Globus pallidus (tissue), 1 donor: ENCODE measurements around the gene BCAS3.

ENCODE experiments used
- DNase-seq: peaks from one replicate; pipeline ENCODE4 v3.0.0-alpha.2; 2015; ENCODE audit warnings: low spot score

The BCAS3 gene

DNA sequence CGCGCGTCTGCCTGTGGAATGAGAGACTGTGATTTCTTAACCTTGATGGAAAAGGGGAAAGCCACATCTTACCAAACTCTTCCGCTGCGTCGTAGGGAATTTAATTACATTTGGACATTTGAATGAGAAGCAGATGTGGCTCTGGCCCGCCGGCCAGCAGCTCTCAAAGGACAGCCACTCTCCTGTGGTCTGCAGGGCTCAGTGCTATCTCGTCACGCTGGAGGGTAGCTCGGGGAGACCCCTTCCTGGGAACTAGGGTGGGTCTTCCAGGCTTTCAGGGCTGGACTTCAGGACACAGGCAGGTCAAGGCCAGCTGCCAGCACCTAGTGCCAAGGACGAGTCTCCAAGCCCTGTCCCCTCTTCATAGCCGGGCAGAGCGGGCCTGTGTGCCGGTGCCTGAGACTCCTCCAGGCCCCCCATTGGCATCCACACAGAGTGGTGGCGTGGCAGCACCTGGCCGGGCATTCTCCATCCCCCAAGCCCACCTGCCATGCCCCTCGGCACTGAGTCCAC, 706.1 kb downstream of the BCAS3 start:
- no peak for DNase-seq

DNA sequence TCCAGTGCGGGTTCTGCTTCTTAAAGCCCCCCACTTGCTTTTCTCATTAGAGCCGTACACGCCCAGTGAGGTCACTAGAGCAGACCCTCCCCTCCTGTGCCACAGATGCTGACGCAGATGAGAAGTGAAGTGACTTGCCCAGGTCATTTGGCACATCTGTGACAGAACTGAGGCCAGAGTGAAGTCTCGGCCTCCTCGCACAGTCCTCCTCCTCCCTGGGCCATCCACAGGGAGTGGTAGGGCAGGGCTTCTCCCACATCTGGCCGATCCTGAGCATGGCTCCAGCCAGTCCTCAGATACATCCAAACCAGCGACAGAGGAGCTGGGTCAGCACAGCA, 706.7 kb downstream of the BCAS3 start:
- DNase-seq, result no peak

DNA sequence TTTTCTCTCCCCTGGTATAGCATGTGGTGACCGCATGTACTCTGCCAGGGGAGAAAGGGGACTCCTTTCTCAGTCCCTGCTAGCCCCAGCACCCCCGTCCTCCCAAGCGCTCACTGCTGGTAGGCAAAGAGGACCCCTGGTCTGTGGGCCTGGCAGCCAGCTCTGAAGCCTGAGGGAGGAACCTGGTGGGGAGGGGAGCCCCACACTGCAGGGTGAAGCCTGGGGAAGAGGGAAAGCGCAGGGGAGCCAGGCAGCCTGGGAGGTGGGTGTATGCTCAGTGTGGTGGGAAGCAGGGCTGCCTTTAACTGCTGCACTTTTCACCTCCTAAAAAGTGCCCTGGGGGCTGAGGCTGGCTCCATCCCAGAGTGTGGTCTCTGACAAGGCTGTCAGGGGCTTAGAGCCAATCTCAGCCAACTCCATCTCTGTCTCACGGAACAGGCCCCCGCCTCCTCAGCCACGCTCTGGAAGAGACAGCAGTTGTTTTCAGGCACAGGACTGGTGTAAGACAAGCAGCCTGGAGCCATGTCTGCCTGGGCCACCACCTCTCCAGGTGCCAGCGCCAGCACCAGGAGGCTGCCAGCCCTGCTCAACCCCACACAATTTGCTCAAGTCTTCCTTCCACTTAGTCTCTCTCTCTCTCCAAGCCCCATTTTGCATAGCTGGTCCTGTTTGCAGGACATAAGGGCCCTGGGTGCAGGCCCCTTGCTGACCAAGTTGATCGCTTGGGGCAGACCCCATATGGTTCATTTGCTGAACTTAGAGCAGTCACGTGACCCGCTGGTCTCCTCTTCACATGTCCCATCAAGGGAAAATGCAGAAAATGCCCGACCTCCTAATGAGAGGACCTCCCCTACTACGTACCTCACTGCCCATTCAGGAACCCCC, 707.3 kb downstream of the BCAS3 start:
- no peak for DNase-seq

DNA sequence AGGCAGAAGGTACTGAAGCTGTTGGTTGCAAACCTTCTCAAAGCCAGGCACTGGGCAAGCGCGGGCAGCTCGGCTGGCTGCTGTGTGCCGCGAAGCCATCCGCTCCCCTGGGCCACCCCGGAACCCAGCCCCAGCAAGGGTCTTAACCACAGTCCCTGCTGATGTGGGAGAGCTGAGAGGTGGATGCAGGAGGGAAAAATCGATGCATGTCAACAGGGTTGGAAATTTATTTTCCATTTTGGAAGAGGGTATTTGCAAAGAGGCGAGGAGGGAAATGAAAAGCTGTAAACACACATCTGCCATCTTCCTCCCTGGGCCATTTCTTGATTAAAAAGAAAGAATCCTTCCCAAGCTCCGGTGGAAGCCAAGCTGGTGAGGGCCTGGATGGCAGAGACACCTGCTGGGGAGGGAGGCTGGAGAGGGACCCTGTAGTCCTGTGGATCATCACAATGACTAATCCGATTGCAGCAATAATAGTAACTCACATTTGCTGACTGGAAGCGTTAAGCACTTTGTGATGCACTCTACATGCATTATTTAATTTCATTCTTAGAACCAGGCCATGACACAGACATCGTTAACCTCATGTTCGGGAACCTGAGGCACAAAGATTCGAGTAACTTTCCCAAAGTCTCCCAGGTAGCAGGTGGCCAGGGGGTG, 708.1 kb downstream of the BCAS3 start:
- DNase-seq, result no peak

DNA sequence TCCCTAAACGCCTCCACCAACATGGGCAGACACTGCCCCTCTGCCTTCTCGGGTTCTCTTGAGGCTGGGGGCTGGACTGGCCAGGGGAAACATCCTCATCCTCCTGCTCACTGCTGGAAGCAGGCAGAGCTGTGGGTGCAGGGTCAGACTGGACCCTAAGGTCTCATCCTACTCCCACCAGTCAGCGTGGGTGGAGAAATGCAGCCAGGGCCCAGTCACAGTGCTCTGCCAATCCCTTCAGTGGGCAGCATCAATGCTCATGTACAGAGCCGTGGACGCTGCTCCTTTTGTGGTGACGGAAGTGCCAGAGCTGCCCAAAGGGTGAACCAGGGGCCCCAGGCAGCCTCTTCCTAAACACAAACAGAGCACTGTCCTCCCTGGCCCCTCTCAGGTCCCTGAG, 708.6 kb downstream of the BCAS3 start:
- DNase-seq, result no peak

DNA sequence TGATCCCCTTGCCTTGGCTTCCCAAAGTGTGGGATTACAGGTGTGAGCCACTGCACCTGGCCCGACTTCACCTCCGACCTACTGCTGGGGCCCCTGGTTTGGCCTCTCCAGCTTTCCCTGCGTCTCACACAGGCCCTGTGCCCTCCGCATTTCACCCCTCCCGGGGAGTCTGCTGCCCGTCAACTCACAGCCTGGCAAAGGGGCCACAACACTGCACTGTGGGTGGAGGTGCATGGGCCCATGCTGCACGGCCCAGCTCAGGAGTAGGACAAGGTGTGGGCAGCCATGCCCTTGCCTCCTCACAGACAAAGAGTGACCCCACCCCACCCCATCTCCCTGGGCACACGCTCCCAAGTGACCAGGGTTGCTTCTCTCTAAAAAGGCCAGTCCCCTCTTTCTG, 709.4 kb downstream of the BCAS3 start:
- no peak for DNase-seq

DNA sequence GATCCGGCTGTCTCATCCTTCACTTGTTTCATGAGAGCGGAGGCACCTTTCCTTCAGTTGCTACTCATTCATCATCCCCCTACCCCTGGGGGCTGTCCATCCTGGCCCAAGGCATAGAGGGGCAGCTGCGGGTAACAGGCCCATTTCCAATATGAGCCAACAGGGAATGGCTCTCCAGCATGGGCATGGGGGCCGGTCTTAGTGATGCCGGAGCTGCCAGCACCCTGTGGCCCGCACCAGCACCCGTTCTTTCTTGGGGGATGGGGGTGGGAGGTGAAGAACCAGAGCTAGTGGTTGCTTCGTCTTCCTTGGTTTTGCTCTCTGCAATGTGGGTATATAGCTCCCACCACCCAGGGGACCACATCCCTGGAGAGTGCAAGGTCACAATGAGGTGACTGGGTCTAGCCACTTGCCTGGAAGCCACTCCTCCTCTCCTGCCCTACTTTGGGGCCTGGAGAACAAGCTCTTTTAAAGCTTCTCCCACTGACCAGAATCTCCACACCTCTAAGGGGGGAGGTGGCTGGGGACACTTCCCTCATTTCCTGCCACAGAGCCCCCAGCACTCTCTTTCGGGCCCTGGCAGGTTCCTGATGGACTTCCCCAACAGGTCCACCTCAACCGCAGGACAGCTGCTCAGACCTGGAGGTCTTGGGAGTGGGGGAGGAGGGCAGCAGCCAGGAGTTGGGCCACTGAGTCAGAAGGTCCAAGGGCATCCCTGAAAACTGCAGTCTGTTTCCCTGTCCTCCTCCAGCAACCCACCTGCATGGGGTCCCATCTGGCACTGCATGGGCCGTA, 710.1 kb downstream of the BCAS3 start:
- no peak for DNase-seq

DNA sequence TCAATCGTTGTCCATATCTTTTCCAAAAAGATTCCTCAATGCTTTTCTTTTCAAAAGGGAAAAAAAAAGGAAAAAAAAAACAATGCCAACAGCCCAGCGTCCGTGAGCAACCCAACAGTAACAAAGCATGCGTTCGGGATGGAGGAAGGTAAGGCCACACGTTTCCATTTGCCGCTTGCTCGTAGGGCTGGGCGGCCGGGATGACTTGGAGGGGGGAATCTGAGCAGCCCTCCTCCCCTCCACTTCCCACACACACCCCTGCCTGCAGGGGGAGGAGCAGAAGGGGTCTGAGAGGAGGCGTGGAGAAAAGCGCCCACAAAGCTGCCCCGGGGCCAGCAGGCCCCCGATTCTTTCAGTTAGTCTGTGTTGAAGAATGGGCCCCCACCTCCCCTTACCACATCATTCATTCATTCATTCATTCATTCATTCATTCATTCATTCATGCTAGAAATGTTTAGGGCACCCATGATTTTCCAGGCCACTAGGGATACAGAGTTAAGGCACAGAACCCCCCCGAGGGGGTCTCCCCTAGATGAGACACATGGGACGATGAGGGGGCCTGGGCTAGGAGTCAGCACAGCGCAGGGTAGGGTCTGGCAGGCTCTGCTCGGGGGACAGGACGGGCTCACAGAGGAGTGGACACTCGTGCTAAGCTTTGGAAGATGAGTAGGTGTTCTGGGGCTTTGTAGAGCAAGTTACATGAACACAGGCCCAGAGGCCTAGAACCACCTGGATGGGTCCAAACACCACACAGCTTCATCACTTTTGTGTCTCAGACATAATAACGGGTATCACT, 711.1 kb downstream of the BCAS3 start:
- no peak for DNase-seq

DNA sequence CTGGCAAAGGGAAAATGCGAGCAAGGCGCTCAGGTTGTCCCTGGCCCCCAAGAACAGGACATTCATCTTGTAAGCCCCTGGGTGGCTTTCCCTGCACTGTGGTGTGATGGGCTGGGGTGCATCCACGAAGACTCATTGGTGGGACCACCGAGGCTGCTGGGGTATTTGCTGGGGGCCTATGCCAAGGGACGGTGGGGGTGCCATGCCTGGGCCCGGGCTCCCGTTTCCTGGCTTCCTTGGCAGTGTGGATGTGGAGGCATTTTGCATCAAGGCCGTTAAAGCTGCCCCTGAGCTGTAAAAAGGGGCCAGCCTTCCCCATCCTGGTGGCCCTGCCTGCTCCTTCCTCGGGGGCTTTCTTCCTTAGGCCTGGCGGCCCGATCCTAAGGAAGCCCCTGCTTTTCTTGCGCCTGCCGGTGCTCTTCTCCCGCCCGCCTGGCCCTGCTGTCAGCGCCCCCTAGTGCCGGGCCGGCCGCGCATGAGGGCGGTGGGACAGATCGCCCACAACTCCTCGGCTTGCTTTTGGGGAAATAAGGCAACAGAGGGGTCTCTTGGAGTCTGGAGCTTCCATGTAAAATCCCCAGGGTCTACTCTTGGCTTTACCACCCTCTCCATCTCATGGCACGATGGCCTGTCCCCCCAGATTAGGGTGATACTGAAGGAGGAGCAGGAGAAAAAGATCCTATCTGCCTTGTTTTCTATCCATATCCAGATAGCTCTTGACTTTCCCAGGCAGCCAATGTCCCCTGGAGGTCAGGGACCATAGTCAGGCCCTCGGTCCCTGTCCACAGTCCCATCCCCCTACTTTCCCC, 712.2 kb downstream of the BCAS3 start:
- no peak for DNase-seq

DNA sequence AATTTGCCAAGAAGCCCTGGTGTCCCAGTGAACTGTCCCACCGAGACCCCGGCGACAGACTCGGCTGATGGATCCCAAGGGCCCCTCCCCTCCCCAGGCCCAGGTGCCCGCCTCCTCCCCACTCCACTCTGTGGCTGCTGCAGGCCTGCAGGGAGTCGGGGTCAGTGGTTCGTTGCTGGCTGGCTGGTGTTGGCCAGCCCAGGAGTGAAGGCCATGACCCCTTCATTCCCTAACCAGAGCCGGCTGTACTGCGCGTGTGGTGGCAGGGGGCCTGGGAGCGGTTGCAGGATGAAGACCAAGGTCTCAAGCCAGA, 712.8 kb downstream of the BCAS3 start:
- no peak for DNase-seq

DNA sequence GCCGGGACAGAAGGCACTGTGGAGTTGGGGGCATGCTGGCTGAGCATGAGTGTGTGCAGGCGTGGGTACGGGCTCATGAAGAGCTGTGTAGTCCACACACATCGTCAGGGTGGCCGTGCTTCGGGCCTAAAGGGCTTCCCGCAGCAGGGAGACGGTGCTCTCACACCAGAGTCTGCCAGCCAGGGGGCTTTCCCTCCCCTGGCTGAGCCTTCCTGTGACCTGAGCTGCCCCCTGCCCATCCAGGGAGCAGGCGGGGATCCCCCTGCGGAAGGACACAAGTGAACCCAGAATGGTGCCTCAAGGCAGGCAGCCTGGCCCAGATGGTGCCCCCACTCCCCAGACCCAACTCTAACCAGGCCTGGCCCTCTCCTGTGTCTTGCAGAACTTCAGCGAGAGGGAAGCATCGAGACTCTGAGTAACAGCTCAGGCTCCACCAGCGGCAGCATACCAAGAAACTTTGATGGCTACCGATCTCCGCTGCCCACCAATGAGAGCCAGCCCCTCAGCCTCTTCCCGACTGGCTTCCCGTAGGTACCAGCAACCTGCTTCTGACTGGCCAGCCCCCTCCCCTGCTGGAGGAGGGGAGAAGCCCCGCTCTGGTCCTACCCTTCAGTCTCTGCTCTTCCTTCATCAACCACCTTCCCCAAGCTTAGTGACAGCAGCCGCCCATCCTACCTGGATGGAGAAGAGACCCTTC, 714.1 kb downstream of the BCAS3 start:
- DNase-seq, result no peak

DNA sequence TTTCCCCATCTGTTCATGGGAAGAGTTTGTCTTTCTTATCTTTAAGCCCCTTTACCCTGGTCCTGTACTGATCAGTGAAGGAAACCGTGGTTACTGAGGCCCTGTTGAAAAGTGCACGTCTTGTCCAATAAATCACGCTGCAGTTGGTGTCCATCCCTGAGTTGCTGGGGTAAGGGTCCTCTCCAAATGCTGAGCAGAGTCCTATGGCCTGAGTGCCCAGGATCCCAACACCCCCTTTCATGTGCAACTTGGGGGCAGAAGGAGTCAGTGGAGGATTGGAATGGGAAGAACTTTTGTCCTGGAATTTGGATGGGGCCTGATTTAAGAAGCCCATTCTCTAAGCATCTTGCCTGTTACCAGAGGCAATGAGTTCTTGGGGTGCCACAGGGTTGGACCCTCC, 715.0 kb downstream of the BCAS3 start:
- DNase-seq, result no peak

DNA sequence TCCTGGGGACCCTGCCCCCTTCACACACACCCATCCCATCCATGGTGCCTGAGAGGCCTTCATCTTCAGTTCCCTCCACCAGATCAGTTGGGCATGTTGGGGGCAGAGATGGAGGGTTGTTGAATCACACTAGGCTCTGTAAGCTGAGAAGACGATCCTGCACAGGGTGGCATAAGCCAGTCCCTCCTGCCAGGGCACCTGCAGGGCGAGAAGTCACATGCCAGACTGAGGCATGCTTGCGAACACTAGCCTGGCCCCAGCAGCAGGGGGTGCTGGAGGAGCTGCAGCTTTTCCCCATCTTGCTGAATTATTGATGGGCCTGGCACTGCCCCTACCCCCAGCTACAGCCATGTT, 715.9 kb downstream of the BCAS3 start:
- DNase-seq, result no peak

DNA sequence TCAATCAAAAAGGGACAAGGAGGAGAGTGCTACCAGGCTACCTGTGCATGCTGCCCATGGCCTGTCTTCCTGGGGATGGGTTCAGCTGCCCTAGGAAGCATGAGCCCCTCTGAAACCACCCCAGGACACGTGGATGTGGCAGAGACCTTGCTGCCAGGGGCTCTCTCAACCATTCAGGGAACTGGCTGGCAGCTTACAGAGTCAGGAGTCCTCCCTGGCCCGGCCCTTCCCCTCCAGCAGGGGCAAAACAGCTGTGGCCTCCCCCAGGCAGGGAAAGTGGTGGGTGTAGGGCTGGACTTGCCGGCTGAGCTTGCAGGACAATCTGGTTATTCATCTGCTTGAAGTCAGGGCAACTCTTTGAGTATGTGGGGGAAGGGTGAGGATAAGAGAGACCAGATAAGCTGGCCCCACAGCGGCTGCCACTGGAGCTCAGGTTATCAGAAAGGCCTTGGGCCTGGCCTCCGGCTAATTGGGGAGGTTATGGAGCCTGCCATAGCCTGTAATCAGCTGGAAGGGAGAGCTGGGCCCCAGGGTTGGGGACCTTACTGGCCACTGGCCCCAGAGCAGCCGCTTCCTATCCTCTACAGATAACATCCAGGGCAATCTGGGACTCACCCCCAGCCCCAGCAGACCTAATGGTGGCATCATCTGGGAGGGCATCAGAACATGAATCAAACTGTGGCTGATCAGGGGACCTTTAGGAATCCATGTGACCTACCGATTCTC, 716.4 kb downstream of the BCAS3 start:
- DNase-seq, result no peak

DNA sequence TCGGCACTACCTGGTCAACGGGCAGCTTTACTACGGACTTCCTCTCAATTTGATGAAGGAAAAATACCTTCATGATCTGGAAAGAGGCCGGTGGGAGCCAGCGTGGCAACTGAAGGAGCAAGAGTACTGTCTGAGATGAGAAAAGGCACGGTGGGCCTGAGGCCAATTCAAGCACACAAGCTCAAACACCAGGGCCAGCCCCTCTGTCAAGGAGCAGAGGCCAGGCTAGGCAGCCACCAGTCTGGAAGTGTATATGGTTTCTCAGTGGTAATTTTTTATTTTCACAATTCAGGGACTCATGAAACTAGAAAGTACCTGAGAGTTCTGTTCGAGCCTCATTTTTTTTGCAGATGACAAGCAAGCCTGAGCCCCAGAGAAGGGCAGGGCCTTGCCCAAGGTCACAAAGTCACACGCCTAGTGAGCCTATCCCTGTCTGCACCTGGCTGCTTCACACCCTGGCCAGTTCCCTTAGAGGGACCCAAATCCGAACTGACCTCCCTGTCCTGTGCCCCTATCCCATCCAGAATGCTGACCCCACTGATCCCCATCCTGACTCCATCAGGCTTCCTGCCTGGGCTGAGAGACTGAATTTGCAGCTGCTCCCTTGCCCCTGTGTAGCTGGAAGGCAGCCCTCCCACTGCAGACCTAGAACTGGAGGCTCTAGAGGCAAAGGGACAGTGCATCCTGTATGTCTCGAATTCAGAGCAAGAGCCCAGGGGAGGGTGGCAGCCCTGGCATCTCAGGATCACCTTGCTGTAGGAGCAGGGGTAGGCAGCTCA, 717.2 kb downstream of the BCAS3 start:
- DNase-seq, result no peak

DNA sequence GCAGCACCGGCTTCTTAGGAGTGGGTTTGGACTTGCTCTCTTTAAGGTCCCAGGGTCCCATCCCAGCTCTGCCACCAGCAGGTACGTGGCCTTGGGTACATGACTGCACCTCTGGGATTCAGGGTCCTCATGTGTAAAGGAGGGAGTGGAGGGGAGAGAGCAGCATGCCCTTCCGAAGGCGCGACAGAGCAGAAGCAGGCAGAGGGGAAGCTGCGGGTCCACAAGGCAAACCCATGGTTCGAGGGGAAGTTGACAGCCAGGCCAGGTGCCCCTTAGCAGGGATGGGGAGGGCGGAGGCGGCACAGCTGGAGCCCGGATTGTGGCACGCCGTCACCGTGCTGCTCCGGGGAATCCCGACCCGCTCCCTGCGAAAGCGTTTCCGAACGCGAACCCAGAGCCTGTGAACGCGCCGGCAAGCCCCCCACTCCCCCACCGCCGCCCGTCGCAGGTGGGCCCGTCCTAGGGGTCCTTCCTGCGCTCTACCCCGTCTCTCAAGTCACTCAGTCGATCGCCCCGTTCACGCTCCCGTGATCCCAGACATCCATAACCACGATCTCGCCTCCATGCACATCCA, 717.8 kb downstream of the BCAS3 start:
- DNase-seq, result no peak

DNA sequence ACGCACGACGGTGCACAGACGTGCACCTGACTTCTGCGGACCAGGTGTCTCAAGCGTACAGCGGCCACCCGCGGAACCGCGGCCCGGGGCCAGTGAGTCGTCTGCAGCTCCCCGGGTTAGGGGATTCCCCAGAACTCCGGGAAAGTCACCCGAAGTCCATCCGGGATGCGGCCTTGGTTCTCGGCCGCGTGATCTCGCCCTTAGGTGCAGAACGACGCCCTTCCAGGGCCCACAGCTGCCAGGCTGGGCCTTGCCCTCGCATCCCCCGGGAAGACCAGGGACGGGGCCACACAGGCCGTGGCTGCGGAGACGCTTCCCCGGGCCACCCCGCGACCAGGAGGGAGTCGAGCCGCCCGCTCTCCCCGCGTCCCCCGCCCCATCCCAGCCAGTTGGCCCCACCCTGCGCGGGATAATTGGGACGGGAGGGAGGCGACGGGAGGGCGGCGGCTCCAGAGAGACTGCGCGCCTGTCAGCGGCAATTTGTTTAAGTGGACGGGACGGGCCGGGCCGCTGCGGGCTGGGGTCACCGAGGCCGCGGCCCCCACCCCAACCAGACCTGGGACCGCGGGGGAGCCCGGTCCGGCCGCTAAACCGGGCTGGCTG, 718.4 kb downstream of the BCAS3 start:
- DNase-seq, result no peak

DNA sequence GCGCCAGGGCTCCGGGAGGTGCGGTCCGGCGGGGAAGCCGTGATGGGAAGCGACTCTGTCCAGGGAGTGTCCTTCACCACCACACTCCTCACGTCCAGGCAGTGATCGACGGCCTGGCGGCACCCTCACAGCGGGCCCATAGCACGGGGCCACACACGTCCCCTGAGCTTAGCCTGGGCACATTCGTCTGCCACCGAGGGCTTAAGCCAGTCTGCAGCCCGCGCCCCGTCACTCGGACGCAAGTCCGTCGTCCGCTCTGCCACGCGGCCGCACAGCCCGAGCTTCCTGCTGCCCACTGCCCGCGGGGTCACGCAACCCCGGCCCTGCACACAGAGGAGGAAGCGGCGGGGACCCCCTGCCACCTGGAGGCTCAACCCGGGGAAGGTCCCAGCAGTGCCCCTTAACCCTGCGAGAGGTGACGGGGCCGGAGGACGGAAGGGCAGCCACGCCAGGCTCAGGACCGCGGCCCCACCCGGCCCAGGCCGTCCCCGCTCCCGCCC, 719.0 kb downstream of the BCAS3 start:
- no peak for DNase-seq
